IMR-90 (cell line): ENCODE measurements around the gene DTHD1. TPM values are rescaled to one million over a fixed set of nuclear protein-coding genes. Genes with fewer than 3 reads are reported as not detected.

Experiments used
- ATAC-seq: fragments of 200-7000 bp; cut with Tn5 transposase; 2 replicates; pipeline ENCODE4 v1.9.1; 2020; ENCODE audit warnings: low read depth, mild to moderate bottlenecking, moderate library complexity
- BruUV-seq: library from RNA; stranded (reverse); fragments of 400-500 nt; replicated peaks from 2 replicates; lab custom pipeline; 2021; lab: Mats Ljungman, UMichigan
- CTCF ChIA-PET: fragments of 300-600 bp; formaldehyde crosslinking; extraction: SDS; loops from one replicate; lab custom pipeline; 2021; ENCODE audit warnings: antibody characterized with exemption; lab: Yijun Ruan, JAX
- POLR2A ChIA-PET: fragments of 300-600 bp; sonication (Branson Sonifier 250); formaldehyde crosslinking; loops from one replicate; lab custom pipeline; 2022; ENCODE audit warnings: antibody characterized with exemption; ENCODE audit not compliant: unreplicated experiment; lab: Charles Lee
- DNase-seq: peaks from one replicate; pipeline ENCODE4 v3.0.0; 2013
- H2AFZ ChIP-seq: replicated peaks from 2 replicates; pipeline ENCODE3; 2013; ENCODE audit warnings: low read length, mild to moderate bottlenecking; ENCODE audit not compliant: poor library complexity
- H2AK5ac ChIP-seq: 2 replicates; pipeline ENCODE4 v1.6.1; 2013; ENCODE audit warnings: low read depth, low read length, inconsistent platforms
- H2AK9ac ChIP-seq: replicated peaks from 2 replicates; pipeline ENCODE3; 2013; ENCODE audit warnings: mild to moderate bottlenecking, low read depth, low read length, moderate library complexity; ENCODE audit not compliant: poor library complexity
- H2BK120ac ChIP-seq: 2 replicates; pipeline ENCODE4 v1.6.1; 2013; ENCODE audit warnings: low read depth, low read length, inconsistent platforms
- H2BK15ac ChIP-seq: 3 replicates; pipeline ENCODE4 v1.6.1; 2013; ENCODE audit warnings: low read depth, low read length, inconsistent platforms
- H2BK20ac ChIP-seq: 2 replicates; pipeline ENCODE4 v1.6.1; 2013; ENCODE audit warnings: low read depth, mild to moderate bottlenecking, inconsistent platforms, low read length, moderate library complexity
- H2BK5ac ChIP-seq: 2 replicates; pipeline ENCODE4 v1.6.1; 2013; ENCODE audit warnings: mild to moderate bottlenecking, low read depth, low read length, inconsistent platforms; ENCODE audit not compliant: poor library complexity, severe bottlenecking
- H3K14ac ChIP-seq: replicated peaks from 2 replicates; pipeline ENCODE4 v1.6.1; 2013; ENCODE audit warnings: low read depth, low read length, inconsistent platforms
- H3K18ac ChIP-seq: 2 replicates; pipeline ENCODE4 v1.6.1; 2013; ENCODE audit warnings: low read depth, low read length, control low read depth
- H3K23ac ChIP-seq: 2 replicates; pipeline ENCODE4 v1.6.1; 2013; ENCODE audit warnings: low read depth, low read length, inconsistent platforms
- H3K27ac ChIP-seq: 2 replicates; pipeline ENCODE4 v1.5.1; 2013; ENCODE audit warnings: mild to moderate bottlenecking, control low read depth, low read length; ENCODE audit not compliant: insufficient read depth
- H3K27me3 ChIP-seq: 2 replicates; pipeline ENCODE4 v1.6.1; 2013; ENCODE audit warnings: low read length; ENCODE audit not compliant: control insufficient read depth, insufficient read depth
- H3K36me3 ChIP-seq: 2 replicates; pipeline ENCODE4 v1.6.1; 2013; ENCODE audit warnings: low read length, mixed read lengths; ENCODE audit not compliant: control insufficient read depth, insufficient read depth
- H3K4ac ChIP-seq: 2 replicates; pipeline ENCODE4 v1.6.1; 2013; ENCODE audit warnings: low read depth, low read length, inconsistent platforms
- H3K4me1 ChIP-seq: 2 replicates; pipeline ENCODE4 v1.6.1; 2013; ENCODE audit warnings: low read length, mixed read lengths; ENCODE audit not compliant: control insufficient read depth, insufficient read depth
- H3K4me2 ChIP-seq: 2 replicates; pipeline ENCODE4 v1.6.1; 2013; ENCODE audit warnings: low read depth, mild to moderate bottlenecking, control low read depth, low read length, moderate library complexity
- H3K4me3 ChIP-seq: 2 replicates; pipeline ENCODE4 v1.5.1; 2013; ENCODE audit warnings: low read depth, mild to moderate bottlenecking, control low read depth, low read length, moderate library complexity; ENCODE audit not compliant: insufficient read depth
- H3K56ac ChIP-seq: 2 replicates; pipeline ENCODE4 v1.6.1; 2013; ENCODE audit warnings: low read length, inconsistent platforms; ENCODE audit not compliant: insufficient read depth; ENCODE audit errors: extremely low read depth
- H3K79me1 ChIP-seq, 2 experiments: 2 replicates each; pipeline ENCODE4 v1.6.1; 2013; ENCODE audit warnings: low read length in 2 of 2, inconsistent platforms in 1 of 2, low read depth in 1 of 2
- H3K9ac ChIP-seq: 2 replicates; pipeline ENCODE4 v1.6.1; 2013; ENCODE audit warnings: low read depth, low read length, control low read depth
- H3K9me1 ChIP-seq: 2 replicates; pipeline ENCODE4 v1.6.1; 2013; ENCODE audit warnings: low read length, inconsistent platforms; ENCODE audit not compliant: insufficient read depth
- H3K9me3 ChIP-seq: 2 replicates; pipeline ENCODE4 v1.6.1; 2013; ENCODE audit warnings: low read length; ENCODE audit not compliant: control insufficient read depth, insufficient read depth
- H4K20me1 ChIP-seq: 2 replicates; pipeline ENCODE4 v1.6.1; 2013; ENCODE audit warnings: low read length, inconsistent platforms; ENCODE audit not compliant: insufficient read depth
- H4K5ac ChIP-seq: 2 replicates; pipeline ENCODE4 v1.6.1; 2013; ENCODE audit warnings: mild to moderate bottlenecking, low read depth, low read length, control low read depth
- H4K8ac ChIP-seq, 2 experiments: 2 replicates each; pipeline ENCODE4 v1.6.1; 2013; ENCODE audit warnings: low read depth in 2 of 2, low read length in 2 of 2, control low read depth in 1 of 2, inconsistent platforms in 1 of 2
- H4K91ac ChIP-seq: 2 replicates; pipeline ENCODE4 v1.6.1; 2013; ENCODE audit warnings: low read depth, low read length, inconsistent platforms; ENCODE audit not compliant: insufficient read depth
- MAZ ChIP-seq: IDR thresholded peaks from 2 replicates; pipeline ENCODE4 v1.6.1; 2012; ENCODE audit warnings: low read depth, mild to moderate bottlenecking, low read length, improper control_type of control experiment, moderate library complexity, borderline replicate concordance
- MXI1 ChIP-seq: IDR thresholded peaks from 2 replicates; pipeline ENCODE4 v1.6.1; 2012; ENCODE audit warnings: low read depth, mild to moderate bottlenecking, low read length, moderate library complexity, borderline replicate concordance
- POLR2A ChIP-seq: IDR thresholded peaks from 2 replicates; pipeline ENCODE4 v1.6.1; 2012; ENCODE audit warnings: mild to moderate bottlenecking, low read depth, low read length
- WGBS, 2 experiments: methylation state at CpG; one replicate each; pipeline versions ENCODE4 v1.1.5 to v1.1.7; 2013; ENCODE audit warnings: missing lambda C conversion rate in 2 of 2; ENCODE audit not compliant: insufficient read length in 1 of 2; ENCODE audit errors: extremely low coverage in 2 of 2; 5-methylcytosine and 5-hydroxymethylcytosine counted together
- dilution Hi-C: fragments of 300-500 bp; cut with HindIII; formaldehyde crosslinking; loops from one replicate; pipeline ENCODE4 v1.14.3; 2018; ENCODE audit warnings: low sequenced_read_pairs; ENCODE audit not compliant: unreplicated experiment
- in situ Hi-C: fragments of 300-500 bp; cut with MboI; formaldehyde crosslinking; loops from 3 replicates; pipeline ENCODE4 v1.14.3; 2019; ENCODE audit warnings: low sequenced_read_pairs, inconsistent platforms, mixed read lengths
- intact Hi-C: fragments of 100-400 bp; cut with micrococcal nuclease; formaldehyde crosslinking; loops from 2 replicates; pipeline ENCODE4 v1.10.0; 2022
- polyA plus RNA-seq, 3 experiments: library from polyadenylated mRNA; depleted of rRNA; stranded (reverse); fragments of >200 nt; gene quantifications; 2 replicates each; pipeline ENCODE4 v1.2.3, GENCODE V29; 2012; ENCODE audit warnings: low replicate concordance in 1 of 3
- total RNA-seq: library from RNA; depleted of rRNA; stranded (reverse); fragments of >200 nt; gene quantifications from 2 replicates; pipeline ENCODE4 v1.2.3, GENCODE V29; 2012
- TF ChIP-seq, protein P1 (sequence below): fragments of 150-350 bp; IDR thresholded peaks from 2 replicates; pipeline ENCODE4 v1.6.1; 2017; ENCODE audit warnings: mild to moderate bottlenecking, antibody characterized with exemption, low read length, low read depth

The DTHD1 gene
- total and polyA plus RNA-seq, 2 of the 4 experiments (the other 2 are of a cell fraction): not detected

DNA sequence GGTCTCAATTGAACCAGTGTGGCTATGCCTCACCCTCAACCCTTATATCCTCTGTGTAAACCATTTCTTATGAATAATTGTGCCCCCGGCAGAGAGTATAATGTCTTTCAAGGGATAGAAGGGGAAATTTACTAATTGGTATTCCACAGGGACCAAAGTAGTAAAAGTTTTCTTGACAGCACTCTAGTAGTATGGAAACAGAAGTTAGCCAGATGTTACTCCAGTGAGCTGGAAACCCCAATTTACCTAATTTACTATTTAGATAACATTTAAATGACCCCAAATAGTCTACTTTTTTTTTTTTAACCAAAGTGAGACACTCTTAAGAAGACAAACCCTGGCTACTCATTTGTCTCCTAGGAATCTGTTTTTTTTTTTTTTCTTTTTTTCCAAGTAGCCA, 32.3 kb downstream of the DTHD1 start:
- peaks cover 6% of the 10 kb centered on the region; the same call in 1 of the 2 replicates for H3K9me3 ChIP-seq
- TF ChIP-seq MAZ (no peak), MXI1 (no peak), POLR2A (no peak)
- TF ChIP-seq, protein P1, sequence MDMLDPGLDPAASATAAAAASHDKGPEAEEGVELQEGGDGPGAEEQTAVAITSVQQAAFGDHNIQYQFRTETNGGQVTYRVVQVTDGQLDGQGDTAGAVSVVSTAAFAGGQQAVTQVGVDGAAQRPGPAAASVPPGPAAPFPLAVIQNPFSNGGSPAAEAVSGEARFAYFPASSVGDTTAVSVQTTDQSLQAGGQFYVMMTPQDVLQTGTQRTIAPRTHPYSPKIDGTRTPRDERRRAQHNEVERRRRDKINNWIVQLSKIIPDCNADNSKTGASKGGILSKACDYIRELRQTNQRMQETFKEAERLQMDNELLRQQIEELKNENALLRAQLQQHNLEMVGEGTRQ: no peak
- BruUV-seq: no TSS peak
- in situ Hi-C loops: no loop called here
- H3K9ac ChIP-seq: no peak overlapping the region
- H2AFZ ChIP-seq: no peak overlapping the region
- ChIA-PET POLR2A (no interaction called here), CTCF (no interaction called here)
- no peak overlapping the region for H3K4me2 ChIP-seq
- H2BK5ac ChIP-seq: no peak overlapping the region
- no peak overlapping the region for H3K23ac ChIP-seq
- H4K8ac ChIP-seq: no peak overlapping the region
- H3K27ac ChIP-seq: no peak overlapping the region
- H2AK5ac ChIP-seq: no peak overlapping the region
- no peaks in the 10 kb centered on the region for H3K79me1 ChIP-seq
- no peak overlapping the region for H3K4ac ChIP-seq
- H2BK15ac ChIP-seq: no peak overlapping the region
- no peaks in the 10 kb centered on the region for H3K36me3 ChIP-seq
- H3K27me3 ChIP-seq: no peaks in the 10 kb centered on the region
- no peak overlapping the region for H3K56ac ChIP-seq
- no peak overlapping the region for H3K18ac ChIP-seq
- no peak overlapping the region for H2AK9ac ChIP-seq
- H2BK120ac ChIP-seq: no peak overlapping the region
- DNase-seq: no peak
- H4K91ac ChIP-seq: no peak overlapping the region
- no peak overlapping the region for H3K14ac ChIP-seq
- intact Hi-C loops: no loop called here
- H3K4me1 ChIP-seq: no peaks in the 10 kb centered on the region
- no peaks in the 10 kb centered on the region for H3K9me1 ChIP-seq
- WGBS, 2 experiments: no CpG with 5 or more reads among the region's 1 CpG
- no peak overlapping the region for H2BK20ac ChIP-seq
- dilution Hi-C loops: no loop called here
- no peak for ATAC-seq
- no peak overlapping the region for H3K4me3 ChIP-seq
- H4K20me1 ChIP-seq: no peaks in the 10 kb centered on the region
- no peak overlapping the region for H4K5ac ChIP-seq
